Ovary (tissue), 9 donors: Measurements from ENCODE around the gene SH3BP4. TPM values are rescaled to one million over a fixed set of nuclear protein-coding genes. Genes with fewer than 3 reads are reported as not detected.

Experiments used
- DNase-seq, 5 donors: peaks; one replicate each; pipeline ENCODE4 v3.0.0-alpha.2; 2019 to 2020
- H3K27ac ChIP-seq, 2 donors: fragments of 200-600 bp; one replicate each; pipeline versions ENCODE4 v1.5.1 to v1.8.0; 2019 to 2022
- H3K27me3 ChIP-seq: fragments of 200-600 bp; one replicate; pipeline ENCODE4 v1.8.0; 2022
- H3K36me3 ChIP-seq: fragments of 200-600 bp; sonication (generic); one replicate; pipeline ENCODE4 v1.5.1; 2019
- H3K4me1 ChIP-seq: one replicate; pipeline ENCODE4 v1.8.1; 2013; ENCODE audit warnings: mild to moderate bottlenecking, moderate library complexity; ENCODE audit not compliant: insufficient read depth
- H3K4me3 ChIP-seq: fragments of 200-600 bp; sonication (generic); one replicate; pipeline ENCODE4 v1.5.1; 2017
- H3K9me3 ChIP-seq, 2 donors: fragments of 200-600 bp in 1 of 2; sonication (generic) in 1 of 2; one replicate each; pipeline versions ENCODE4 v1.5.1 to v1.8.1; 2013 to 2019; ENCODE audit warnings: mild to moderate bottlenecking in 1 of 2, moderate library complexity in 1 of 2
- CTCF ChIP-seq, 3 donors: fragments of 450-650 bp in 2 of 3; fragments of 200-600 bp in 1 of 3; IDR thresholded peaks; one replicate each; pipeline versions ENCODE4 v1.5.1 to v1.8.0; 2016 to 2022; ENCODE audit warnings: antibody characterized with exemption in 3 of 3, mild to moderate bottlenecking in 1 of 3
- EP300 ChIP-seq: sonication (generic); formaldehyde crosslinking; IDR thresholded peaks from one replicate; pipeline ENCODE4 v1.6.1; 2017; ENCODE audit warnings: antibody characterized with exemption
- POLR2A ChIP-seq: fragments of 450-650 bp; IDR thresholded peaks from one replicate; pipeline ENCODE4 v1.6.1; 2017; ENCODE audit warnings: antibody characterized with exemption, mild to moderate bottlenecking, moderate library complexity
- whole genome bisulfite sequencing, 3 donors: extraction: QIAGEN DNeasy Blood & Tissue Kit in 1 of 3; methylation state at CpG; one replicate each; pipeline versions ENCODE4 v1.1.5 to v1.1.7; 2013 to 2017; 5-methylcytosine and 5-hydroxymethylcytosine counted together
- intact Hi-C, 4 donors: fragments of 100-400 bp; cut with DNase I; formaldehyde crosslinking; loops; one replicate each; pipeline versions ENCODE4 v1.11.0 to v1.15.1; 2022 to 2023
- polyA plus RNA-seq, 2 donors: library from polyadenylated mRNA; stranded (reverse); fragments of 200-250 nt in 1 of 2; fragments of 350-450 nt in 1 of 2; fragmentation: Illumina TruSeq in 1 of 2; extraction: RNeasy Lipid Tissue Mini Kit (QIAGEN cat#74804) in 1 of 2; gene quantifications; one replicate each; pipeline ENCODE4 v1.2.3, GENCODE V29; 2013 to 2014
- total RNA-seq, 7 donors: library from RNA; depleted of rRNA in 2 of 7; stranded (reverse); fragments of >200 nt in 2 of 7; fragmentation: NEBNext Ultra II Directional in 3 of 7; extraction: Animal tissue kit (Norgen Biotek cat#: 25700) in 3 of 7; gene quantifications; one replicate each; pipeline versions ENCODE4 v1.1.0 to v1.2.4, GENCODE V29; 2016 to 2023
- donor health status: DM: no; HTN: no; CAD: no; lungs with moderate emphysema.
- donor health status: DM: no; HTN: no; CAD: no.
- donor health status: Bipolar disorder and iron deficiency.
- donor health status: DM: yes; HTN: yes; CAD: no.
- donor health status: DM: no; HTN: no; CAD: no.
- donor health status: DM: yes; HTN: yes; CAD: no.

The SH3BP4 gene
- total and polyA plus RNA-seq, 9 donors = 20.3 to 44.9 (median 36.9) TPM

- intact Hi-C loops = no loop called here
- H3K27me3 ChIP-seq = no peaks in the 10 kb centered on the region
- H3K36me3 ChIP-seq = no peaks in the 10 kb centered on the region
- WGBS, 3 donors = 83 to 94% (median 89%) methylated on average over 3 of the region's 3 CpGs
- no peak overlapping the region for H3K4me3 ChIP-seq
- no peak for TF ChIP-seq EP300
- TF ChIP-seq CTCF (IDR thresholded peaks at IDR 0.05) = no peak
- TF ChIP-seq POLR2A = no peak
- H3K9me3 ChIP-seq = no peaks in the 10 kb centered on the region
- H3K4me1 ChIP-seq = no peaks in the 10 kb centered on the region
- H3K27ac ChIP-seq = no peak overlapping the region
- no peak for DNase-seq
These were observed 4.3 kb upstream of the SH3BP4 start for GRCh38 chr2:234947556-234947955.

- intact Hi-C loops = loop anchor here in 1 of 4 donors (5.0 kb wide), 1 partner anchor 47 kb away; no protein-coding TSS in a partner anchor
- Histone ChIP-seq H3K4me3 (no peak overlapping the region), H3K4me1 (peaks cover 1% of the 10 kb centered on the region), H3K36me3 (no peaks in the 10 kb centered on the region), H3K27me3 (no peaks in the 10 kb centered on the region), H3K9me3 (no peaks in the 10 kb centered on the region), H3K27ac (no peak overlapping the region)
- WGBS, 3 donors = 58 to 75% (median 70%) methylated on average over 6 of the region's 6 CpGs
- no peak for DNase-seq
- no peak for TF ChIP-seq CTCF (IDR thresholded peaks at IDR 0.05)
- no peak for TF ChIP-seq POLR2A
- TF ChIP-seq EP300 = no peak
These were observed 1.9 kb upstream of the SH3BP4 start for GRCh38 chr2:234949762-234950434.

DNA sequence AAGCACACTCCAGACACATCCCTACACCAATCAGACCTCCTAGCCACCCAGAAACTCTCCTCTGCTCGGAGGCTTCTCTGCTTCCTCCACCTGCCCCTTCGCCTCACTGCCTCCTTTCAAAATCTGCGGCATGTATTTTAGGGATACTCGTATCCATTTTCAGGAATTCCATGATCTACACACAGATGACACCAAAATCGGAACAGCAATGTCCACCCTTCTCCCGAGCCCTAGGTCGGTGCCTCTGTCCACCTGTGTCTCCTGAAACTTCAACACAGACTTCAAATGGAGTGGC, 1.4 kb upstream of the SH3BP4 start:
- intact Hi-C loops = loop anchor here in 1 of 4 donors (5.0 kb wide), 1 partner anchor 47 kb away; no protein-coding TSS in a partner anchor
- H3K4me3 ChIP-seq = no peak overlapping the region
- no peaks in the 10 kb centered on the region for H3K36me3 ChIP-seq
- no peaks in the 10 kb centered on the region for H3K9me3 ChIP-seq
- H3K4me1 ChIP-seq = peaks cover 6% of the 10 kb centered on the region
- H3K27ac ChIP-seq = no peak overlapping the region
- TF ChIP-seq POLR2A = no peak
- no peak for TF ChIP-seq EP300
- no peak for TF ChIP-seq CTCF (IDR thresholded peaks at IDR 0.05)
- DNase-seq = no peak
- WGBS, 3 donors = 85 to 94% (median 88%) methylated on average over 7 of the region's 7 CpGs
- H3K27me3 ChIP-seq = no peaks in the 10 kb centered on the region

DNA sequence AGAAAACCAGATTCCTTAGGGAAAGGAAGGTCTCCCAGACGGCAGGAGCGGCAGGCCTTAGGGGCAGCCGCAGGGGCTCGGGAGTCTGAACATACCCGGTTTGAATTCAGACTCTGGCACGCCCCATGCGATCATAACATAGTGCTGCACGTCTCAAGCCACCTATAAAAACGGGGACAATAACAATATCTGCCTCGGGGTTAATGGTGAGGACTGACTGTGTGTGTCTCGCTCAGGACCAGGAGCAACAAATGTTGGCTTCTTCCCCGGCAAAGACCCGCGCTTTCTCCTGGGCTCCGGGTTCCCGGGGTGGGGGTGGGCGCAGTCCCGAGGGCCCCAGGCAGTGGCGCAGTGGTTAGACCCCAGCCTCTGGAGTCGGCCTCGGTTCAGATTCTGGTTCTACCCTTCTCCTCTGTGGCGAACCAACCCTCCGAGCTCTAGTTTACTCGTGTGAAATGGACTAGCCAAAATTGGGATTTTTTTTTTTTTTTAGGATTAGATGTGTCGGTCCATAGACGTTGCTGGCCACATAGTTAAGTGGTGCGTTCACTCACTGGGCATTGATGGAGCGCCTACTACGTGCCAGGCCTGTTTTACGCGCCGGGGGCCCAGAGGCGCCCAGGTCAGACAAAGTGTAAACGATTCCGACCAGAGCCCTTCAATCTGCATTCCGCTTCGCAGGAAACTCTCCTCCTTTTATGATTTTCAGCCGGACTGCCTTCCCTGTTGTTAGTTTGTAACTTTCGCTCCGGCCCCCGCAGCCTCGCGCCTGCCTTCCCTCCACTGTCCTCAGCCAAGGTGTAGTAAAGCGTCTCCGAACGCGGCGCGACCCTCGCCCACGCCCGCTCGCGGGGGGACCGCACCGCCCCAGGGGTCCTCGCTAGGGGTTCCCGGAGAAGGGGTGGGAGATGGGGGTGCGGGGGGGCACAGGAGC, 820 bp upstream of the SH3BP4 start:
- H3K27ac ChIP-seq = peak overlapping the region; percentile 15 to 70
- H3K9me3 ChIP-seq = no peaks in the 10 kb centered on the region
- H3K4me3 ChIP-seq = peak overlapping the region; percentile 79
- intact Hi-C loops = loop anchor here in 1 of 4 donors (5.0 kb wide), 1 partner anchor 46 kb away; no protein-coding TSS in a partner anchor
- peaks cover 11% of the 10 kb centered on the region for H3K4me1 ChIP-seq
- peak in 4 of 5 donors; percentile 45 to 48 (median 46) for DNase-seq
- no peaks in the 10 kb centered on the region for H3K27me3 ChIP-seq
- H3K36me3 ChIP-seq = no peaks in the 10 kb centered on the region
- TF ChIP-seq CTCF (IDR thresholded peaks at IDR 0.05) (no peak), EP300 (no peak), POLR2A (no peak)
- WGBS, 3 donors = 19 to 28% (median 22%) methylated on average over 54 to 59 of the region's 59 CpGs
